Mesodermal cell (in vitro differentiated cells): ENCODE results near the gene LNPEP. TPM values are rescaled to one million over a fixed set of nuclear protein-coding genes. Genes with fewer than 3 reads are reported as not detected.

Experiments used
- H3K27ac ChIP-seq: 2 replicates; pipeline ENCODE4 v1.7.0; 2013; ENCODE audit warnings: mild to moderate bottlenecking, low read depth, low read length, moderate library complexity; ENCODE audit not compliant: severe bottlenecking
- H3K36me3 ChIP-seq: 2 replicates; pipeline ENCODE4 v1.7.1; 2013; ENCODE audit warnings: mild to moderate bottlenecking, low read length, moderate library complexity; ENCODE audit not compliant: control insufficient read depth, insufficient read depth
- H3K4me1 ChIP-seq: one replicate; pipeline ENCODE4 v1.7.1; 2013; ENCODE audit warnings: mild to moderate bottlenecking, low read length; ENCODE audit not compliant: insufficient read depth, control insufficient read depth, poor library complexity, severe bottlenecking
- H3K4me3 ChIP-seq: 2 replicates; pipeline ENCODE4 v1.7.0; 2013; ENCODE audit warnings: low read length, control low read depth, mild to moderate bottlenecking; ENCODE audit not compliant: insufficient read depth, poor library complexity, severe bottlenecking; ENCODE audit errors: extremely low read depth
- H3K9me3 ChIP-seq: 2 replicates; pipeline ENCODE4 v1.7.1; 2013; ENCODE audit warnings: mild to moderate bottlenecking, low read length, moderate library complexity; ENCODE audit not compliant: control insufficient read depth
- WGBS, 2 experiments: methylation state at CpG; one replicate each; pipeline ENCODE4 v1.1.5; 2013; ENCODE audit warnings: missing lambda C conversion rate in 2 of 2; ENCODE audit not compliant: insufficient coverage in 2 of 2; 5-methylcytosine and 5-hydroxymethylcytosine counted together
- polyA plus RNA-seq, 2 experiments: library from polyadenylated mRNA; stranded (reverse); fragments of 50-300 nt; gene quantifications; one replicate each; pipeline ENCODE4 v1.2.3, GENCODE V29; 2013

LNPEP gene
- 8.4 TPM for polyA plus RNA-seq (2013, experiment 1 of 2)
- polyA plus RNA-seq (2013, experiment 2 of 2): 8.2 TPM

GRCh38 chr5:96935559-96936430 lies at the start of gene LNPEP:
Gene LNPEP (plus strand): TSS chr5:96936080. CDS start chr5:96936156, 76 bp downstream.
- H3K36me3 ChIP-seq: no peaks in the 10 kb centered on the region
- peak within 1 kb of the TSS; percentile 84 for H3K27ac ChIP-seq
- H3K4me3 ChIP-seq: peak within 1 kb of the TSS; percentile 71
- WGBS, 2 experiments: 0% methylated on average over 54 to 56 of the region's 79 CpGs
- no peaks in the 10 kb centered on the region for H3K9me3 ChIP-seq
- H3K4me1 ChIP-seq: no peaks in the 10 kb centered on the region

- Histone ChIP-seq H3K9me3 (no peaks in the 10 kb centered on the region), H3K36me3 (no peaks in the 10 kb centered on the region), H3K4me3 (no peak overlapping the region), H3K27ac (no peak overlapping the region), H3K4me1 (peaks cover 7% of the 10 kb centered on the region)
- 19 to 59% methylated on average over 3 of the region's 4 CpGs for WGBS, 2 experiments
Measured at GRCh38 chr5:96893342-96893741, 42.5 kb upstream of the LNPEP start.

DNA sequence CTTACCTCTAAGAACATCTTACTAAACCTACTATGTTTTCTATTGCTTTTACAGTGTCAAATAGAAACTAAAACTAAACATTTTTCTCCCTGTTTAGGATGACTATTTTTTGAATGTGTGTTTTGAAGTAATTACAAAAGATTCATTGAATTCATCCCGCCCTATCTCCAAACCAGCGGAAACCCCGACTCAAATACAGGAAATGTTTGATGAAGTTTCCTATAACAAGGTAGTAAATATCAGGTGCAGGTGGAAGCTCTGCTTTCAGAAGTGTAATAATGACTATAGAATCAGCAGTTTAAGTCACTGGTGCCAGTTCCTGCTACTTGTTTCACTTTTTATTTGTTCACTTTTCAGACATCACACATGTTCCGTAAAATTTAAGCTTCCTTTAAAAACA lies 39.6 kb upstream of the LNPEP start:
- Histone ChIP-seq H3K9me3 (no peaks in the 10 kb centered on the region), H3K36me3 (no peaks in the 10 kb centered on the region), H3K4me1 (peaks cover 7% of the 10 kb centered on the region), H3K27ac (no peak overlapping the region), H3K4me3 (no peak overlapping the region)
- WGBS, 2 experiments: 100% methylated on average over 1 to 2 of the region's 4 CpGs

- no peaks in the 10 kb centered on the region for H3K36me3 ChIP-seq
- no peak overlapping the region for H3K27ac ChIP-seq
- peaks cover 7% of the 10 kb centered on the region for H3K4me1 ChIP-seq
- H3K9me3 ChIP-seq: no peaks in the 10 kb centered on the region
- WGBS, 2 experiments: 30 to 80% methylated on average over 1 to 2 of the region's 3 CpGs
- H3K4me3 ChIP-seq: no peak overlapping the region
Measured at GRCh38 chr5:96896806-96897205, 39.1 kb upstream of the LNPEP start.

DNA sequence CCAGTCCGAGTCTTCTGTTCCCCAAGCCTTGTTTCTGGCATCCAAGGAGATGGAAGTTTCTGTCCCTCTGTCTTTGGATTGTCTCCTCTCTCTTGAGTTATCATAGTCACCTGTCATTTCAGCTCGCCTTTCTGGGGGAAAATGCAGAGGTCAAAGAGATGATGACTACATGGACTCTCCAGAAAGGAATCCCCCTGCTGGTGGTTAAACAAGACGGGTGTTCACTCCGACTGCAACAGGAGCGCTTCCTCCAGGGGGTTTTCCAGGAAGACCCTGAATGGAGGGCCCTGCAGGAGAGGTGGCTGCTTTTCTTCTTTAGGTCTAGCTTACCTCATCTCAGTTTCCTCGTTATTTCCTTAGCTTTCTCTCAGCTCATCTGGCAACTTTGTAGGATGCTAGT lies 34.5 kb upstream of the LNPEP start:
- H3K4me1 ChIP-seq: peaks cover 2% of the 10 kb centered on the region
- H3K9me3 ChIP-seq: no peaks in the 10 kb centered on the region
- no peak overlapping the region for H3K4me3 ChIP-seq
- 76 to 80% methylated on average over 5 of the region's 6 CpGs for WGBS, 2 experiments
- H3K36me3 ChIP-seq: no peaks in the 10 kb centered on the region
- H3K27ac ChIP-seq: no peak overlapping the region

GRCh38 chr5:96901841-96902240 lies 34.0 kb upstream of the LNPEP start:
- H3K4me1 ChIP-seq: peaks cover 2% of the 10 kb centered on the region
- H3K4me3 ChIP-seq: no peak overlapping the region
- no peaks in the 10 kb centered on the region for H3K36me3 ChIP-seq
- H3K27ac ChIP-seq: no peak overlapping the region
- no peaks in the 10 kb centered on the region for H3K9me3 ChIP-seq
- 100% methylated on average over 1 of the region's 1 CpG for WGBS, 2 experiments

- no peaks in the 10 kb centered on the region for H3K36me3 ChIP-seq
- no peak overlapping the region for H3K27ac ChIP-seq
- WGBS, 2 experiments: 92 to 100% methylated on average over 2 of the region's 3 CpGs
- peaks cover 2% of the 10 kb centered on the region for H3K4me1 ChIP-seq
- no peaks in the 10 kb centered on the region for H3K9me3 ChIP-seq
- no peak overlapping the region for H3K4me3 ChIP-seq
Measured at GRCh38 chr5:96902876-96903275, 33.0 kb upstream of the LNPEP start.

- 100% methylated on average over 1 of the region's 2 CpGs; no CpG with 5 or more reads in 1 of the 2 experiments for WGBS, 2 experiments
- Histone ChIP-seq H3K4me3 (no peak overlapping the region), H3K9me3 (no peaks in the 10 kb centered on the region), H3K27ac (no peak overlapping the region), H3K4me1 (peaks cover 2% of the 10 kb centered on the region), H3K36me3 (no peaks in the 10 kb centered on the region)
Measured at GRCh38 chr5:96903300-96903699, 32.6 kb upstream of the LNPEP start.

DNA sequence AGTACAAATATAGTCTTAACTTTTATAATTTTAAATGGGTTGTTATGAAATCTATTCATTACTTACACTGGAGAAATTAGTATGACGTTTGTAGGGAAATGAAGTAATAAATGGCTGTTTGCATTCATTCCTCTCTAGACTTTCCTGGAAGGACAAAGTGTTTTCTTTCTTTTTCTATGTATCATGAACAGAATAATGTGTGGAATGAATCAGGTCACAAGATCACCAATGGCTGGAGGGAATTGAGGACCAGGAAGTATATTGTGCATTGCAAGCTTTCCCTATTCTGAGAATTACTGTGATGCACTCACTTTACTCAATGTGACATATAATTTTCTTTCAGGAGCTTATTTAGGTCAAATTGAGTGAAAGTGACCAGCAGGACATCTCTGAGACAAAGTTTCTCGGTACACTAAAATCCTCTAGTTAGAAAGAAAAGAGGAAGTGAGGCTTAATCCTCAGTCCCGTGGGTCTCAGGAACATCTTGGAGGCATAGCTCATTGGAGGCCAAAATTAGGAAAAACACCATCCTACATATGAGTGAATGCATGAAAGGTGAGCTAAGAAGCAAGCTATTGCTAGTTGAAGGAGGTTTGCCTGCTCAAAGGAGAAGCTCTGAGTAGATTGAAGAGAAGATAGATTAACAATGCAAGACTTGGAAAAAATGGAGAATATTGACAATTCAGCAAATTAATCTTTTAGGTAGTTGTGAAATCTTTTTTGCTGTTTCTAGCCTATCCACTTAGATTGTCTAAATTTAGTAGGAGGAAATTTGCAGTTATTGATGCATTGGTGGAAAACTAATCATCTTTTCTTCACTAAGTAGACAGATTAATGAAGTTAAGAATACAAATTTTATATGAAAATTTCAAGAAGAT lies 31.6 kb upstream of the LNPEP start:
- Histone ChIP-seq H3K36me3 (no peaks in the 10 kb centered on the region), H3K4me1 (peaks cover 2% of the 10 kb centered on the region), H3K27ac (no peak overlapping the region), H3K4me3 (no peak overlapping the region), H3K9me3 (no peaks in the 10 kb centered on the region)
- 100% methylated on average over 1 of the region's 3 CpGs; no CpG with 5 or more reads in 1 of the 2 experiments for WGBS, 2 experiments

DNA sequence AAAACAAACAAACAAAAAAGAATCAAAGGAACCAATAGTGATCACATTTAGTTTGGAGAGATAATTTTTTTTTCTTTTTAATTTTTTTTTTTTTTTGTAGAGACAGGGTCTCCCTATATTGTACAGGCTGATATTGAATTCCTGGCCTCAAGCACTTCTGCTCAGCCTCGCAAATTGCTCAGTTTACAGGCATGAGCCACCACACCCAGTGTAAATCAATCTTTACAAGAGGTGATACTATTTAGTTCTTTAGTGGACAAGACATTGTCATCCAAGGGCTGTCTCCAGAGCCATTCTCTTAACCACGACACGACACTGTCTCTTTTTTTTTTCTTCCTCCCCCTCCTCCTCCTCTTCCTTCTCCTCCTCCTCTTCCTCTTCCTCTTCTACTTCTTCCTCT lies 30.0 kb upstream of the LNPEP start:
- H3K27ac ChIP-seq: no peak overlapping the region
- H3K36me3 ChIP-seq: no peaks in the 10 kb centered on the region
- H3K4me1 ChIP-seq: peaks cover 2% of the 10 kb centered on the region
- H3K9me3 ChIP-seq: no peaks in the 10 kb centered on the region
- 88 to 92% methylated on average over 2 of the region's 3 CpGs for WGBS, 2 experiments
- H3K4me3 ChIP-seq: no peak overlapping the region
